ENCODE measurements around the gene GALNT15.
A peak's percentile ranks its signal among the peaks of the same experiment; 100 is the strongest.

Gene GALNT15

DNA sequence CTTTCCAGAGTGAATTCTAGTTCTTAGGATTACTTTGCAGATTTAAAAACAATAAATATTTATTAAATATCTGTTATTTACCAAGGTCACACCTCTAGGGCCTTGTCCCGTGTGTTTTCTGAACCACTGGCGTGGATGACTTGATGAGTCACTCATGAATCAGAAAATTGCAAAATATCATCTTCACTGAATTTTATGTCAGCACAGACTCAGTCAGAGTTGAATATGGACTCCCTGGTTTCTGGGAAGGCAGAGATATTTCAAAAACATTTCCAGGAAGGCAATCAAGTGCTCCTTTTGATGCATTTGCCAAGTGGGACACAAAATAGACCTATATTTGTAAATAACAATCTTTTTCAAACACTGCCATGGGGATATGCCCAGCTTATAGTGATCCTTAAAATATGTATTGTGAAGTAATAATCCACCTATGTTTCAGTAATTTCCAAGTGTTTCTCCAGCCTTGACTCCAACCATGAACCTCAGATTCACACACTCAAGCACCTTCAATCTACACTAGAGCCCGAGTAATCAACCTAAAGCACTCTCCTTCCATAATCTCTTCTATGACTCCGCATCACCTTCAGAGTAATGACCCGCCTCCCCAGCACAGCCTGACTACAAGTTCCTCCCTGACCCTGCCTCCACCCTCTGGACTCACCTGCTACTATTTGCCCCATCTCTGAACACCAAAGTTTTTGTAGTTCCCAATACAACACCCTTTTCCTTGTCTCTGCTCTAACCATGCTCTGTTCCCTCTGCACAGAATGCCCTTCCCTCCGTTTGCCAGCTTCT, 65.9 kb downstream of the GALNT15 start:
- Histone ChIP-seq H2BK12ac (ENCODE audit: low read length in 2 of 2) (peak overlapping the region in 1 of 2 experiments; percentile 60), H2AK5ac (ENCODE audit: low read length, severe bottlenecking) (no peak overlapping the region), H3K9me3 (ENCODE audit: control insufficient read depth, low read length) (no peaks in the 10 kb centered on the region), H3K27me3 (ENCODE audit: control insufficient read depth in 1 of 2, insufficient read depth in 1 of 2, low read length in 2 of 2) (no peaks in the 10 kb centered on the region), H4K91ac (ENCODE audit: low read length) (no peak overlapping the region), H2BK5ac (ENCODE audit: low read depth, low read length, poor library complexity, severe bottlenecking) (no peak overlapping the region), H3K18ac (ENCODE audit: low read depth in 1 of 2, low read length in 2 of 2) (peak overlapping the region in 1 of 2 experiments; percentile 76), H2BK15ac (ENCODE audit: low read depth, poor library complexity, severe bottlenecking) (no peak overlapping the region), H3K4ac (ENCODE audit: low read depth in 1 of 2, low read length in 2 of 2) (peak overlapping the region in 1 of 2 experiments; percentile 76), H3K23ac (ENCODE audit: low read length in 2 of 2) (no peak overlapping the region), H3K79me1 (replicated peaks; ENCODE audit: low read length, poor library complexity, severe bottlenecking) (no peaks in the 10 kb centered on the region), H3K4me2 (ENCODE audit: low read length, poor library complexity, severe bottlenecking) (no peak overlapping the region), H3K9ac (ENCODE audit: low read length) (peak overlapping the region; percentile 75), H3K4me1 (ENCODE audit: control insufficient read depth, insufficient read depth, low read depth, low read length) (no peaks in the 10 kb centered on the region), H3K36me3 (ENCODE audit: control insufficient read depth in 1 of 2, insufficient read depth in 2 of 2, low read depth in 1 of 2, low read length in 2 of 2) (no peaks in the 10 kb centered on the region), H3K14ac (ENCODE audit: low read length in 2 of 2) (no peak overlapping the region), H2BK120ac (ENCODE audit: low read depth, low read length) (no peak overlapping the region), H3K27ac (ENCODE audit: low read length, poor library complexity, severe bottlenecking) (no peak overlapping the region), H3K4me3 (ENCODE audit: insufficient read depth in 1 of 2, low read depth in 1 of 2, low read length in 2 of 2) (no peak overlapping the region), H2AFZ (ENCODE audit: low read depth, low read length) (no peak overlapping the region), H4K8ac (ENCODE audit: low read length) (no peak overlapping the region)
- DNase-seq, result peak; percentile 84
- 60% methylated on average over 6 of the region's 6 CpGs for WGBS

DNA sequence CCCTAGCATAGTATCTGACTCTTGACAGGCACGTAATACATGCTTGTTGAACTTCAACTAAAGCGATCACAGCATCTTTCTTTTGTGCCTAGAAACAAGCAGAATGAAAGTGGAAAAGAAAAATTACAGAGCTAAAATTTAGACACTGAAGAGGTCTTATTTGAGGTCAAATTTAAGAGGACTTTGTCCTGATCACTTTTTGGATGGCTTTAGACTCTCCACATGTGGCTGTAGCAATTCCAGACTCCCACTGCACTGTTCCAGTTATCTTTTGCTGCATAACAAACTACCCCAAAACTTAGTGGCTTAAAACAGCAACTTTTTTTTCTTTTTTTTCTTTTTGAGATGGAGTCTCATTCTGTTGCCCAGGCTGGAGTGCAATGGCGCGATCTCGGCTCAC, 66.7 kb downstream of the GALNT15 start:
- Histone ChIP-seq H3K4me3 (ENCODE audit: insufficient read depth in 1 of 2, low read depth in 1 of 2, low read length in 2 of 2) (no peak overlapping the region), H3K18ac (ENCODE audit: low read depth in 1 of 2, low read length in 2 of 2) (no peak overlapping the region), H2BK120ac (ENCODE audit: low read depth, low read length) (no peak overlapping the region), H2AFZ (ENCODE audit: low read depth, low read length) (no peak overlapping the region), H3K14ac (ENCODE audit: low read length in 2 of 2) (no peak overlapping the region), H2BK5ac (ENCODE audit: low read depth, low read length, poor library complexity, severe bottlenecking) (no peak overlapping the region), H3K36me3 (ENCODE audit: control insufficient read depth in 1 of 2, insufficient read depth in 2 of 2, low read depth in 1 of 2, low read length in 2 of 2) (no peaks in the 10 kb centered on the region), H3K9ac (ENCODE audit: low read length) (peak overlapping the region; percentile 49), H2BK15ac (ENCODE audit: low read depth, poor library complexity, severe bottlenecking) (no peak overlapping the region), H3K27ac (ENCODE audit: low read length, poor library complexity, severe bottlenecking) (no peak overlapping the region), H4K91ac (ENCODE audit: low read length) (no peak overlapping the region), H3K4me2 (ENCODE audit: low read length, poor library complexity, severe bottlenecking) (no peak overlapping the region), H3K79me1 (replicated peaks; ENCODE audit: low read length, poor library complexity, severe bottlenecking) (no peaks in the 10 kb centered on the region), H3K27me3 (ENCODE audit: control insufficient read depth in 1 of 2, insufficient read depth in 1 of 2, low read length in 2 of 2) (no peaks in the 10 kb centered on the region), H3K4ac (ENCODE audit: low read depth in 1 of 2, low read length in 2 of 2) (no peak overlapping the region), H3K23ac (ENCODE audit: low read length in 2 of 2) (no peak overlapping the region), H4K8ac (ENCODE audit: low read length) (no peak overlapping the region), H3K4me1 (ENCODE audit: control insufficient read depth, insufficient read depth, low read depth, low read length) (no peaks in the 10 kb centered on the region), H2BK12ac (ENCODE audit: low read length in 2 of 2) (no peak overlapping the region), H3K9me3 (ENCODE audit: control insufficient read depth, low read length) (no peaks in the 10 kb centered on the region), H2AK5ac (ENCODE audit: low read length, severe bottlenecking) (no peak overlapping the region)
- WGBS, result 94% methylated on average over 5 of the region's 5 CpGs
- DNase-seq, result no peak

DNA sequence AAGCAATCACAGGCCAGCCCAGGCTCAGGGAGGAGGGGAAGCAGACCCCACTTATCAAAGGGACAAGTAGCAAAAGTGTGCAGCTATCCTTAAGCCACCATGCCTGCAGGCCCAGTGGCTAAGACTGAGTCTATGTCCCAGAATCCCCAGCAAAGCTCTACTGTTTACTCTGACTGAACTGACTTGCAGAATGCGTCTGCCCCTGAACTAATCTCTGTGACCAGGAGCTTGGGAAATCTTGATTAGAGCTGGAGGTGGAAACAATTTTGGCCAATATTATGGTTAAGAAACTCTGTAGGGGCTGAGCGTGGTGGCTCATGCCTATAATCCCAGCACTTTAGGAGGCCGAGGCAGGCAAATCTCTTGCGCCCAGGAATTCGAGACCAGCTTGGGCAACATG, 67.7 kb downstream of the GALNT15 start:
- Histone ChIP-seq H3K23ac (ENCODE audit: low read length in 2 of 2) (no peak overlapping the region), H2AK5ac (ENCODE audit: low read length, severe bottlenecking) (no peak overlapping the region), H3K4me1 (ENCODE audit: control insufficient read depth, insufficient read depth, low read depth, low read length) (no peaks in the 10 kb centered on the region), H2AFZ (ENCODE audit: low read depth, low read length) (no peak overlapping the region), H3K27me3 (ENCODE audit: control insufficient read depth in 1 of 2, insufficient read depth in 1 of 2, low read length in 2 of 2) (no peaks in the 10 kb centered on the region), H3K4me3 (ENCODE audit: insufficient read depth in 1 of 2, low read depth in 1 of 2, low read length in 2 of 2) (no peak overlapping the region), H3K36me3 (ENCODE audit: control insufficient read depth in 1 of 2, insufficient read depth in 2 of 2, low read depth in 1 of 2, low read length in 2 of 2) (no peaks in the 10 kb centered on the region), H3K14ac (ENCODE audit: low read length in 2 of 2) (no peak overlapping the region), H3K18ac (ENCODE audit: low read depth in 1 of 2, low read length in 2 of 2) (peak overlapping the region in 1 of 2 experiments; percentile 35), H2BK120ac (ENCODE audit: low read depth, low read length) (no peak overlapping the region), H2BK12ac (ENCODE audit: low read length in 2 of 2) (peak overlapping the region in 1 of 2 experiments; percentile 37), H3K79me1 (replicated peaks; ENCODE audit: low read length, poor library complexity, severe bottlenecking) (no peaks in the 10 kb centered on the region), H3K27ac (ENCODE audit: low read length, poor library complexity, severe bottlenecking) (no peak overlapping the region), H3K4ac (ENCODE audit: low read depth in 1 of 2, low read length in 2 of 2) (no peak overlapping the region), H3K9ac (ENCODE audit: low read length) (no peak overlapping the region), H4K91ac (ENCODE audit: low read length) (no peak overlapping the region), H2BK15ac (ENCODE audit: low read depth, poor library complexity, severe bottlenecking) (no peak overlapping the region), H4K8ac (ENCODE audit: low read length) (no peak overlapping the region), H3K4me2 (ENCODE audit: low read length, poor library complexity, severe bottlenecking) (no peak overlapping the region), H3K9me3 (ENCODE audit: control insufficient read depth, low read length) (no peaks in the 10 kb centered on the region), H2BK5ac (ENCODE audit: low read depth, low read length, poor library complexity, severe bottlenecking) (no peak overlapping the region)
- WGBS, result 100% methylated on average over 2 of the region's 5 CpGs
- no peak for DNase-seq

DNA sequence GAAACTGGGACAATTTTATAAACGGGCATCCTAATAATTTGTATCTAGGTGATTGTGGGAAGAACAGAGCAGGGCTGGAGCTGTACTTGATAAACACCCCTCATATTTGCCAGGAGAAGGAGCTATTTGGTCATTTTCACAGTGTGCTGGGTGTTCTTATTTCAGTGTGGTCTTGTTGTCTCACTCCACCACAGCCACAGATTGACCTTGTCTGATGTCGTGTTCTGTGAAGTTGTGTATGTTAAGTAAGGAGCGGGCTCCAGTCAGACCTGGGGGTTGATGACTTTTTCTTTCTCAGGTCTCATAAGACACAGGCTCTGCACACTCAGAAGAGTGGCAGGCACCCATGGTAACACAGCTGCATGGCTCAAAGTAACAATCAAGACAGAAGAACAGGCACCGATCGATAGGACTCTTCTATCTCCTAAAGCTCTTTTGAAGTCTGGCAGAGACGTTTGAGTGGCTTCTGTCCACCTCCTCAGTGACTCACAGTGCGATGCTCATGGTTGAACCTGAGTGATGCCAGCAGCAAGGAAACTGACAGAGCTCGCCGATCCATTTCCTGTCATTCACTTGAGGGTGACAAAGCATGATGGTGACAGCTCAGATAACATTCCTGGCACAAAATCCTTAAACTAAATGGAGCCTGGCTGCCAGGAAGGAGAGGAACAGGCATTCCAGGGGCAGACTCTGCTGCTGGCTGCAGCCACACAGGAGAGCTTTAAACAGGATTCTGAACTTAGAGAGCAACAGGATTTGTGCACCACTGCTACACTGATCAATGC, 69.4 kb downstream of the GALNT15 start:
- H3K27ac ChIP-seq (ENCODE audit: low read length, poor library complexity, severe bottlenecking), result no peak overlapping the region
- peak overlapping the region; percentile 5 for H4K91ac ChIP-seq (ENCODE audit: low read length)
- peak; percentile 31 for DNase-seq
- no peaks in the 10 kb centered on the region for H3K27me3 ChIP-seq (ENCODE audit: control insufficient read depth in 1 of 2, insufficient read depth in 1 of 2, low read length in 2 of 2)
- H3K9ac ChIP-seq (ENCODE audit: low read length), result peak overlapping the region; percentile 3
- H2BK120ac ChIP-seq (ENCODE audit: low read depth, low read length), result no peak overlapping the region
- H2AFZ ChIP-seq (ENCODE audit: low read depth, low read length), result no peak overlapping the region
- no peak overlapping the region for H3K4me2 ChIP-seq (ENCODE audit: low read length, poor library complexity, severe bottlenecking)
- H2AK5ac ChIP-seq (ENCODE audit: low read length, severe bottlenecking), result no peak overlapping the region
- H3K4ac ChIP-seq (ENCODE audit: low read depth in 1 of 2, low read length in 2 of 2), result no peak overlapping the region
- H3K4me3 ChIP-seq (ENCODE audit: insufficient read depth in 1 of 2, low read depth in 1 of 2, low read length in 2 of 2), result no peak overlapping the region
- no peaks in the 10 kb centered on the region for H3K79me1 ChIP-seq (replicated peaks; ENCODE audit: low read length, poor library complexity, severe bottlenecking)
- H3K23ac ChIP-seq (ENCODE audit: low read length in 2 of 2), result no peak overlapping the region
- 50% methylated on average over 9 of the region's 9 CpGs for WGBS
- H2BK5ac ChIP-seq (ENCODE audit: low read depth, low read length, poor library complexity, severe bottlenecking), result no peak overlapping the region
- no peak overlapping the region for H2BK12ac ChIP-seq (ENCODE audit: low read length in 2 of 2)
- no peak overlapping the region for H2BK15ac ChIP-seq (ENCODE audit: low read depth, poor library complexity, severe bottlenecking)
- H3K9me3 ChIP-seq (ENCODE audit: control insufficient read depth, low read length), result no peaks in the 10 kb centered on the region
- H3K4me1 ChIP-seq (ENCODE audit: control insufficient read depth, insufficient read depth, low read depth, low read length), result peaks cover 3% of the 10 kb centered on the region
- no peak overlapping the region for H4K8ac ChIP-seq (ENCODE audit: low read length)
- H3K36me3 ChIP-seq (ENCODE audit: control insufficient read depth in 1 of 2, insufficient read depth in 2 of 2, low read depth in 1 of 2, low read length in 2 of 2), result no peaks in the 10 kb centered on the region
- H3K14ac ChIP-seq (ENCODE audit: low read length in 2 of 2), result no peak overlapping the region
- H3K18ac ChIP-seq (ENCODE audit: low read depth in 1 of 2, low read length in 2 of 2), result no peak overlapping the region

All from mesenchymal stem cell (in vitro differentiated cells and primary cell).